Liver (tissue), 9 donors: Measurements from ENCODE around the gene CDC14A. TPM values are rescaled to one million over a fixed set of nuclear protein-coding genes. Genes with fewer than 3 reads are reported as not detected.

Experiments
- DNase-seq: peaks from one replicate; pipeline ENCODE4 v3.0.0-alpha.2; 2017; ENCODE audit warnings: low spot score
- H3K27ac ChIP-seq, 2 donors: one replicate each; pipeline ENCODE4 v1.7.0; 2013; ENCODE audit warnings: inconsistent platforms in 2 of 2, low read length in 2 of 2, control low read depth in 1 of 2, low read depth in 1 of 2, mild to moderate bottlenecking in 1 of 2
- H3K27me3 ChIP-seq, 4 donors: one replicate each; pipeline versions ENCODE4 v1.6.1 to v1.7.0; 2013; ENCODE audit warnings: low read length in 3 of 4, inconsistent platforms in 1 of 4, mild to moderate bottlenecking in 1 of 4, moderate library complexity in 1 of 4; ENCODE audit not compliant: control insufficient read depth in 4 of 4, insufficient read depth in 4 of 4
- H3K36me3 ChIP-seq, 4 donors: one replicate each; pipeline versions ENCODE4 v1.6.1 to v1.7.0; 2013; ENCODE audit warnings: low read length in 3 of 4, mild to moderate bottlenecking in 3 of 4, low read depth in 1 of 4, moderate library complexity in 1 of 4; ENCODE audit not compliant: control insufficient read depth in 4 of 4, insufficient read depth in 3 of 4
- H3K4me1 ChIP-seq, 4 donors: one replicate each; pipeline versions ENCODE4 v1.6.1 to v1.7.0; 2013; ENCODE audit warnings: low read length in 3 of 4, mild to moderate bottlenecking in 3 of 4, moderate library complexity in 1 of 4; ENCODE audit not compliant: control insufficient read depth in 4 of 4, insufficient read depth in 4 of 4
- H3K4me3 ChIP-seq, 3 donors: one replicate each; pipeline versions ENCODE4 v1.6.1 to v1.7.0; 2013; ENCODE audit warnings: low read length in 3 of 3, control low read depth in 1 of 3, low read depth in 1 of 3, mild to moderate bottlenecking in 1 of 3
- H3K9ac ChIP-seq, 2 donors: one replicate each; pipeline ENCODE4 v1.7.0; 2013; ENCODE audit warnings: low read length in 2 of 2, mild to moderate bottlenecking in 2 of 2, moderate library complexity in 2 of 2, control low read depth in 1 of 2, low read depth in 1 of 2
- H3K9me3 ChIP-seq, 4 donors: one replicate each; pipeline versions ENCODE4 v1.6.1 to v1.7.0; 2013; ENCODE audit warnings: low read length in 3 of 4; ENCODE audit not compliant: control insufficient read depth in 4 of 4
- EGR1 ChIP-seq, 2 donors: IDR thresholded peaks; 2 replicates each; pipeline ENCODE4 v1.6.1; 2016 to 2018; ENCODE audit warnings: antibody characterized with exemption in 2 of 2, low read depth in 2 of 2
- FOXA2 ChIP-seq: IDR thresholded peaks from 2 replicates; pipeline ENCODE4 v1.6.1; 2016; ENCODE audit warnings: antibody characterized with exemption
- GABPA ChIP-seq, 2 donors: IDR thresholded peaks in 1 of 2; conservative IDR thresholded peaks in 1 of 2; 2 replicates each; pipeline ENCODE4 v1.6.1; 2016; ENCODE audit warnings: antibody characterized with exemption in 2 of 2, mild to moderate bottlenecking in 1 of 2, moderate library complexity in 1 of 2
- HNF4A ChIP-seq, 2 donors: conservative IDR thresholded peaks; 2 replicates each; pipeline ENCODE4 v1.6.1; 2016; ENCODE audit warnings: antibody characterized with exemption in 2 of 2, mild to moderate bottlenecking in 2 of 2
- JUND ChIP-seq, 2 donors: IDR thresholded peaks; 2 replicates each; pipeline ENCODE4 v1.6.1; 2016; ENCODE audit warnings: antibody characterized with exemption in 2 of 2
- NR2F2 ChIP-seq: IDR thresholded peaks from 2 replicates; pipeline ENCODE4 v1.6.1; 2016; ENCODE audit warnings: antibody characterized with exemption
- RAD21 ChIP-seq, 2 donors: IDR thresholded peaks; 2 replicates each; pipeline ENCODE4 v1.6.1; 2016; ENCODE audit warnings: antibody characterized with exemption in 2 of 2, mild to moderate bottlenecking in 2 of 2
- RXRA ChIP-seq, 2 donors: IDR thresholded peaks; 2 replicates each; pipeline ENCODE4 v1.6.1; 2017 to 2018; ENCODE audit warnings: antibody characterized with exemption in 2 of 2, mild to moderate bottlenecking in 1 of 2
- SP1 ChIP-seq: IDR thresholded peaks from 2 replicates; pipeline ENCODE4 v1.6.1; 2018; ENCODE audit warnings: antibody characterized with exemption, mild to moderate bottlenecking
- TAF1 ChIP-seq: conservative IDR thresholded peaks from 2 replicates; pipeline ENCODE4 v1.6.1; 2016; ENCODE audit warnings: antibody characterized with exemption, mild to moderate bottlenecking
- YY1 ChIP-seq: IDR thresholded peaks from 2 replicates; pipeline ENCODE4 v1.6.1; 2016; ENCODE audit warnings: antibody characterized with exemption, mild to moderate bottlenecking
- ZBTB33 ChIP-seq: IDR thresholded peaks from 2 replicates; pipeline ENCODE4 v1.6.1; 2016; ENCODE audit warnings: antibody characterized with exemption
- WGBS: extraction: QIAGEN DNeasy Blood & Tissue Kit; methylation state at CpG from one replicate; pipeline ENCODE4 v1.1.7; 2013; 5-methylcytosine and 5-hydroxymethylcytosine counted together
- polyA plus RNA-seq, 2 donors: library from polyadenylated mRNA; stranded (reverse) in 1 of 2; unstranded in 1 of 2; fragments of 200-250 nt in 1 of 2; fragments of >200 nt in 1 of 2; fragmentation: Nextera tagmentation in 1 of 2; extraction: Ambion mirVana in 1 of 2; gene quantifications; one replicate each; pipeline versions ENCODE4 v1.2.1 to v1.2.3, GENCODE V29; 2013 to 2015
- total RNA-seq, 2 donors: library from RNA; depleted of rRNA; stranded (reverse); fragments of >200 nt; gene quantifications; one replicate each; pipeline ENCODE4 v1.2.3, GENCODE V29; 2014
- TF ChIP-seq, protein P1 (sequence below): fragments of 150-350 bp; IDR thresholded peaks from 2 replicates; pipeline ENCODE4 v1.5.1; 2017; ENCODE audit warnings: improper control_type of control experiment, low read depth, low read length; ENCODE audit not compliant: missing input control
- TF ChIP-seq, protein P2 (sequence below): IDR thresholded peaks from 2 replicates; pipeline ENCODE4 v1.6.1; 2016; ENCODE audit warnings: antibody characterized with exemption
- TF ChIP-seq, protein P3 (sequence below): IDR thresholded peaks from 2 replicates; pipeline ENCODE4 v1.6.1; 2016; ENCODE audit warnings: antibody characterized with exemption, mild to moderate bottlenecking
- TF ChIP-seq, protein P4 (sequence below): IDR thresholded peaks from 2 replicates; pipeline ENCODE4 v1.6.1; 2016; ENCODE audit warnings: antibody characterized with exemption
- donor health status: healthy.
- donor health status: healthy.
- donor health status: healthy.
- donor health status: healthy.
- donor health status: healthy.

Gene CDC14A
- total and polyA plus RNA-seq, 4 donors: 0.39 to 4.1 (median 2.6) TPM

- no peaks in the 10 kb centered on the region for H3K4me1 ChIP-seq
- no peak overlapping the region for H3K9ac ChIP-seq
- H3K27me3 ChIP-seq: no peaks in the 10 kb centered on the region
- 94% methylated on average over 2 of the region's 2 CpGs for WGBS
- H3K36me3 ChIP-seq: no peaks in the 10 kb centered on the region
- TF ChIP-seq, protein P1, sequence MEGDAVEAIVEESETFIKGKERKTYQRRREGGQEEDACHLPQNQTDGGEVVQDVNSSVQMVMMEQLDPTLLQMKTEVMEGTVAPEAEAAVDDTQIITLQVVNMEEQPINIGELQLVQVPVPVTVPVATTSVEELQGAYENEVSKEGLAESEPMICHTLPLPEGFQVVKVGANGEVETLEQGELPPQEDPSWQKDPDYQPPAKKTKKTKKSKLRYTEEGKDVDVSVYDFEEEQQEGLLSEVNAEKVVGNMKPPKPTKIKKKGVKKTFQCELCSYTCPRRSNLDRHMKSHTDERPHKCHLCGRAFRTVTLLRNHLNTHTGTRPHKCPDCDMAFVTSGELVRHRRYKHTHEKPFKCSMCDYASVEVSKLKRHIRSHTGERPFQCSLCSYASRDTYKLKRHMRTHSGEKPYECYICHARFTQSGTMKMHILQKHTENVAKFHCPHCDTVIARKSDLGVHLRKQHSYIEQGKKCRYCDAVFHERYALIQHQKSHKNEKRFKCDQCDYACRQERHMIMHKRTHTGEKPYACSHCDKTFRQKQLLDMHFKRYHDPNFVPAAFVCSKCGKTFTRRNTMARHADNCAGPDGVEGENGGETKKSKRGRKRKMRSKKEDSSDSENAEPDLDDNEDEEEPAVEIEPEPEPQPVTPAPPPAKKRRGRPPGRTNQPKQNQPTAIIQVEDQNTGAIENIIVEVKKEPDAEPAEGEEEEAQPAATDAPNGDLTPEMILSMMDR: no peak
- no peak for TF ChIP-seq ZBTB33
- TF ChIP-seq, protein P2, sequence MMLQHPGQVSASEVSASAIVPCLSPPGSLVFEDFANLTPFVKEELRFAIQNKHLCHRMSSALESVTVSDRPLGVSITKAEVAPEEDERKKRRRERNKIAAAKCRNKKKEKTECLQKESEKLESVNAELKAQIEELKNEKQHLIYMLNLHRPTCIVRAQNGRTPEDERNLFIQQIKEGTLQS: no peak
- TF ChIP-seq, protein P3, sequence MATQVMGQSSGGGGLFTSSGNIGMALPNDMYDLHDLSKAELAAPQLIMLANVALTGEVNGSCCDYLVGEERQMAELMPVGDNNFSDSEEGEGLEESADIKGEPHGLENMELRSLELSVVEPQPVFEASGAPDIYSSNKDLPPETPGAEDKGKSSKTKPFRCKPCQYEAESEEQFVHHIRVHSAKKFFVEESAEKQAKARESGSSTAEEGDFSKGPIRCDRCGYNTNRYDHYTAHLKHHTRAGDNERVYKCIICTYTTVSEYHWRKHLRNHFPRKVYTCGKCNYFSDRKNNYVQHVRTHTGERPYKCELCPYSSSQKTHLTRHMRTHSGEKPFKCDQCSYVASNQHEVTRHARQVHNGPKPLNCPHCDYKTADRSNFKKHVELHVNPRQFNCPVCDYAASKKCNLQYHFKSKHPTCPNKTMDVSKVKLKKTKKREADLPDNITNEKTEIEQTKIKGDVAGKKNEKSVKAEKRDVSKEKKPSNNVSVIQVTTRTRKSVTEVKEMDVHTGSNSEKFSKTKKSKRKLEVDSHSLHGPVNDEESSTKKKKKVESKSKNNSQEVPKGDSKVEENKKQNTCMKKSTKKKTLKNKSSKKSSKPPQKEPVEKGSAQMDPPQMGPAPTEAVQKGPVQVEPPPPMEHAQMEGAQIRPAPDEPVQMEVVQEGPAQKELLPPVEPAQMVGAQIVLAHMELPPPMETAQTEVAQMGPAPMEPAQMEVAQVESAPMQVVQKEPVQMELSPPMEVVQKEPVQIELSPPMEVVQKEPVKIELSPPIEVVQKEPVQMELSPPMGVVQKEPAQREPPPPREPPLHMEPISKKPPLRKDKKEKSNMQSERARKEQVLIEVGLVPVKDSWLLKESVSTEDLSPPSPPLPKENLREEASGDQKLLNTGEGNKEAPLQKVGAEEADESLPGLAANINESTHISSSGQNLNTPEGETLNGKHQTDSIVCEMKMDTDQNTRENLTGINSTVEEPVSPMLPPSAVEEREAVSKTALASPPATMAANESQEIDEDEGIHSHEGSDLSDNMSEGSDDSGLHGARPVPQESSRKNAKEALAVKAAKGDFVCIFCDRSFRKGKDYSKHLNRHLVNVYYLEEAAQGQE: no peak
- TF ChIP-seq SP1: no peak
- no peak for TF ChIP-seq TAF1
- TF ChIP-seq FOXA2: no peak
- no peak for TF ChIP-seq RXRA (IDR thresholded peaks at IDR 0.05)
- TF ChIP-seq NR2F2: no peak
- no peak overlapping the region for H3K4me3 ChIP-seq
- no peaks in the 10 kb centered on the region for H3K9me3 ChIP-seq
- no peak overlapping the region for H3K27ac ChIP-seq
- no peak for DNase-seq
Measured at GRCh38 chr1:100434831-100435230, 82.5 kb downstream of the CDC14A start.

DNA sequence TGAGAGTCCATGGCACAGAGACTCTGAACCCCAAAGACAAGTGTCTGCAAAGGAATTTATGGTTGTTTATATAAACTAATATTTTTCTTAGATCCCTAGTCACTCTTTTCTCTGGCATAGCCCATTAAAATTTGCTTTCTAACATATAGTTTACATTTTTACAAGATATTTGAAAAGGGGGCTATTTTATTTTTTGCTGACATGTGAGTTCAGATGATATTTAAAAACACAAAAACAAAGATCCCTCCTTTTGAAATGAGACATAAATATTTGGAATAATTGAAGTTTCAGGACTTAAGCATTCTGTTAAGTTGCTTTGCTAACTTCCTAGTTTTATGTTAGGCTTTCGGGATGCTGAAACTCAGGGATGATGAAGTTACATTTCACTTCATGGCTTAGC lies 86.1 kb downstream of the CDC14A start:
- no peak overlapping the region for H3K9ac ChIP-seq
- H3K4me3 ChIP-seq: no peak overlapping the region
- H3K4me1 ChIP-seq: no peaks in the 10 kb centered on the region
- WGBS: 96% methylated on average over 1 of the region's 1 CpG
- H3K27ac ChIP-seq: no peak overlapping the region
- no peak for DNase-seq
- no peaks in the 10 kb centered on the region for H3K27me3 ChIP-seq
- H3K36me3 ChIP-seq: no peaks in the 10 kb centered on the region
- no peaks in the 10 kb centered on the region for H3K9me3 ChIP-seq
- TF ChIP-seq RXRA (IDR thresholded peaks at IDR 0.05): no peak
- TF ChIP-seq JUND (IDR thresholded peaks at IDR 0.05): no peak
- no peak for TF ChIP-seq SP1
- TF ChIP-seq, protein P3: no peak
- TF ChIP-seq FOXA2: no peak
- TF ChIP-seq TAF1: no peak
- TF ChIP-seq, protein P4, sequence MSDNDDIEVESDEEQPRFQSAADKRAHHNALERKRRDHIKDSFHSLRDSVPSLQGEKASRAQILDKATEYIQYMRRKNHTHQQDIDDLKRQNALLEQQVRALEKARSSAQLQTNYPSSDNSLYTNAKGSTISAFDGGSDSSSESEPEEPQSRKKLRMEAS: no peak
- TF ChIP-seq NR2F2: no peak
- TF ChIP-seq, protein P2: no peak
- TF ChIP-seq, protein P1: no peak
- TF ChIP-seq GABPA (IDR thresholded peaks at IDR 0.05 in 1 of 2, conservative IDR thresholded peaks at IDR 0.05 in 1 of 2): no peak
- no peak for TF ChIP-seq HNF4A (conservative IDR thresholded peaks at IDR 0.05)
- no peak for TF ChIP-seq EGR1 (IDR thresholded peaks at IDR 0.05; ENCODE audit: low read depth in 2 of 2)
- TF ChIP-seq YY1: no peak
- TF ChIP-seq RAD21 (IDR thresholded peaks at IDR 0.05): no peak
